ENCODE measurements around the gene SOBP. TPM values are rescaled to one million over a fixed set of nuclear protein-coding genes. Genes with fewer than 3 reads are reported as not detected.

Gene SOBP
- total and polyA plus RNA-seq, 10 donors = 0.87 to 7.8 (median 4.9) TPM

DNA sequence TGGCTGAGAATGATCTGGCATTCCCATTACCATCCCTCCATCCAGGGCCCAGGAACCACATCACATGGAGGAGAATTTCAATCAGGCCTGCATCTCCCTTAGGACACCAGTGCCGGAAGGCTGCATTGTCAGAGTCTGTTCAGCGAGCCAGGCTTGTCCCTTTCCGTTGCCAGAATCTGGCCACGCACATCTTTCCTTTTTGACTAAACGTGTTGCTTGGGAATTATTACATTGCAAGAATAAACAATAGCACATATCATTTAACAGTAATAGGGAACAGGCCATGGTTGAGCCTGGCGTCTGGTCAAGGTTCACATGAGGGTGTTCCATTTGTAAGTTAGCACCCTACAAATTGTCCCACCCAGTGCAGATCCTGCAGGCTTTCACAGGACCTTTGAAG lies 42.8 kb downstream of the SOBP start:
- H3K4me3 ChIP-seq = no peak overlapping the region
- no peak overlapping the region for H3K27ac ChIP-seq
- no peaks in the 10 kb centered on the region for H3K9me3 ChIP-seq
- DNase-seq = no peak
- H3K27me3 ChIP-seq (replicated peaks in 1 of 7) = no peaks in the 10 kb centered on the region
- H3K4me1 ChIP-seq = no peaks in the 10 kb centered on the region
- no peaks in the 10 kb centered on the region for H3K36me3 ChIP-seq
- TF ChIP-seq POLR2A (IDR thresholded peaks at IDR 0.05) (no peak), POLR2AphosphoS5 (IDR thresholded peaks at IDR 0.05) (no peak)
- TF ChIP-seq, protein P1, sequence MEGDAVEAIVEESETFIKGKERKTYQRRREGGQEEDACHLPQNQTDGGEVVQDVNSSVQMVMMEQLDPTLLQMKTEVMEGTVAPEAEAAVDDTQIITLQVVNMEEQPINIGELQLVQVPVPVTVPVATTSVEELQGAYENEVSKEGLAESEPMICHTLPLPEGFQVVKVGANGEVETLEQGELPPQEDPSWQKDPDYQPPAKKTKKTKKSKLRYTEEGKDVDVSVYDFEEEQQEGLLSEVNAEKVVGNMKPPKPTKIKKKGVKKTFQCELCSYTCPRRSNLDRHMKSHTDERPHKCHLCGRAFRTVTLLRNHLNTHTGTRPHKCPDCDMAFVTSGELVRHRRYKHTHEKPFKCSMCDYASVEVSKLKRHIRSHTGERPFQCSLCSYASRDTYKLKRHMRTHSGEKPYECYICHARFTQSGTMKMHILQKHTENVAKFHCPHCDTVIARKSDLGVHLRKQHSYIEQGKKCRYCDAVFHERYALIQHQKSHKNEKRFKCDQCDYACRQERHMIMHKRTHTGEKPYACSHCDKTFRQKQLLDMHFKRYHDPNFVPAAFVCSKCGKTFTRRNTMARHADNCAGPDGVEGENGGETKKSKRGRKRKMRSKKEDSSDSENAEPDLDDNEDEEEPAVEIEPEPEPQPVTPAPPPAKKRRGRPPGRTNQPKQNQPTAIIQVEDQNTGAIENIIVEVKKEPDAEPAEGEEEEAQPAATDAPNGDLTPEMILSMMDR (IDR thresholded peaks at IDR 0.05 in 8 of 11, conservative IDR thresholded peaks at IDR 0.05 in 3 of 11) = no peak
- intact Hi-C loops (cut with DNase I; ENCODE audit: low total_unique reads) = no loop called here
- 91 to 98% (median 94%) methylated on average over 6 of the region's 6 CpGs for WGBS, 5 donors

DNA sequence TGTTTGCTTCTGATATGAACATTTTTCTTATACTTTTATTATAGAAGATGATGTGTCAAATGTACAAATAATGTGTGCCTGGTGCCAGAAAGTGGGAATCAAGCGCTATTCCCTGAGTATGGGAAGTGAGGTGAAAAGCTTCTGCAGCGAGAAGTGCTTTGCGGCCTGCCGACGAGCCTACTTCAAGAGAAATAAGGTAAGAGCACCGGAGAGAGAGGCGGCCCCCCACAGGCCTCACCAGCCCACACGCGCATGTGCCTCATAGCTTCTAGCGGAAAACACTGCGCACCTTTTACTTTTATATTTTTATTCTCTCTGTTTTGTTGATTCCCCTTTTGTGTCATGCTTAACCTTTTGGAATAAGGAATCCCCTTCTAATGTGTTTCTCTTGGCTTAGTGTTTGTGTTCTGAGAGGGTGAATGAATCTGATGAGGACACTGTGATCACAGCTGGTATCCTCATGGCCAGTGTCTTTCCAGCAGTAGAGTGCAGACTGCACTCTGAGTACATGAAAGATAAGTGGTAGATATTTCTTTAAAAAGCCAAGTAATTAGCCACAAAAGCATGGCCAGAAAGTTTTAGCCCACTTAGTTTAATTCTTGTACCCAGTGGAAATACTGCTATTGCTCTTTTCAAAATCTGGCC lies 43.6 kb downstream of the SOBP start:
- no peaks in the 10 kb centered on the region for H3K4me1 ChIP-seq
- DNase-seq = no peak
- no peaks in the 10 kb centered on the region for H3K9me3 ChIP-seq
- intact Hi-C loops (cut with DNase I; ENCODE audit: low total_unique reads) = no loop called here
- TF ChIP-seq POLR2AphosphoS5 (IDR thresholded peaks at IDR 0.05) (no peak), POLR2A (IDR thresholded peaks at IDR 0.05) (no peak)
- TF ChIP-seq, protein P1 (IDR thresholded peaks at IDR 0.05 in 8 of 11, conservative IDR thresholded peaks at IDR 0.05 in 3 of 11) = no peak
- H3K4me3 ChIP-seq = no peak overlapping the region
- no peaks in the 10 kb centered on the region for H3K27me3 ChIP-seq (replicated peaks in 1 of 7)
- WGBS, 5 donors = 94 to 98% (median 98%) methylated on average over 11 of the region's 11 CpGs
- H3K36me3 ChIP-seq = no peaks in the 10 kb centered on the region
- no peak overlapping the region for H3K27ac ChIP-seq

DNA sequence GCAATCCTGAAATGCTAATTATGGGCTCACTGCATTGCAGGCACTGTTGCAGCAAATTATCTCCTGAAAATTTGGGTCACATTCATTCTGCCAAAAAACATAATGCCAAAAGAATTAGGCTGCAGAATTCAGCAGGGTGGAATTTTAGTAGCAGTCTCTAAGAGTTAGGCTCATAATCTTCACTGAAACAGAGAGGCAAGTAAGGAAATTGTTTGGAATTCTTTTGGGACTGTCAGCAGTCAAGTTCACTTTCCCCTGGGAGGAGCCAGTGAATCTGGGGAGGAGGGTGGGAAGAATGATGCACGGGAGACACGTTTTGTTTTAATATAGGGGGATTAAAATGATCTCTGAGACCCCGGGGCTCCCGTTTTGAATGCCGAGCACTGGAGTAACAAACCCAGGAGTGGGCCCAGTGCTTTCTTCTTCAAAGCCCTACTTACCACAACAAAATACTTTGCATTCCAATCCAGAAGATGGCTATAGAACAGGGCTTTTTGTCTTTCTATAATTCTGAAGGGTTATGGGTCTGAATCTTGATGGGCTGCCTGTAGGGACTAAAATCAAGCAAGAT lies 44.7 kb downstream of the SOBP start:
- H3K27ac ChIP-seq = no peak overlapping the region
- intact Hi-C loops (cut with DNase I; ENCODE audit: low total_unique reads) = no loop called here
- TF ChIP-seq POLR2A (IDR thresholded peaks at IDR 0.05) (no peak), POLR2AphosphoS5 (IDR thresholded peaks at IDR 0.05) (no peak)
- TF ChIP-seq, protein P1 (IDR thresholded peaks at IDR 0.05 in 8 of 11, conservative IDR thresholded peaks at IDR 0.05 in 3 of 11) = no peak
- peaks cover 0 to 2% (median 0%) of the 10 kb centered on the region in 7 donors for H3K27me3 ChIP-seq (replicated peaks in 1 of 7)
- 58 to 80% (median 76%) methylated on average over 5 of the region's 5 CpGs for WGBS, 5 donors
- no peak for DNase-seq
- no peaks in the 10 kb centered on the region for H3K36me3 ChIP-seq
- H3K9me3 ChIP-seq = no peaks in the 10 kb centered on the region
- H3K4me3 ChIP-seq = no peak overlapping the region
- H3K4me1 ChIP-seq = no peaks in the 10 kb centered on the region

DNA sequence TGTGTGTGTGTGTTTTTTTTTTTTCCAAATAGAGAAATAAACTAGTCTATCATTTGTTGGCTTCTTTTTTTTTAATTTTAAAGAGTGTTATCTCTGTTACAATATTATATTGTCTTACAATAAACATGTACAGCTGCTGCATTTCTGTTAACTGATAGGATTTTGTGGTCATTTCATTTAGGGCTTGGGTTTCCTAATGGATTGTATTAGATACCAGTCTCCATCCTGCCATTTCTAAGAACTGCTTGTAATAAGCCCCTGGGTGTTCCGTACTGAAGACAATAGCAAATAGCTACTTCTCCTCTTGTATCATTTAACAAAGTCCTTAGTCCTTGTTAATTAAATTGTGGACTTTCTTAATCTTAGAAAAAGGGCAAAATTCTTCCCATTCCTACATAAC lies 45.7 kb downstream of the SOBP start:
- Histone ChIP-seq H3K9me3 (no peaks in the 10 kb centered on the region), H3K27me3 (replicated peaks in 1 of 7) (peaks cover 0 to 4% (median 0%) of the 10 kb centered on the region in 7 donors), H3K36me3 (no peaks in the 10 kb centered on the region), H3K27ac (no peak overlapping the region), H3K4me3 (no peak overlapping the region), H3K4me1 (no peaks in the 10 kb centered on the region)
- 93 to 98% (median 95%) methylated on average over 1 of the region's 1 CpG for WGBS, 5 donors
- DNase-seq = no peak
- TF ChIP-seq, protein P1 (IDR thresholded peaks at IDR 0.05 in 8 of 11, conservative IDR thresholded peaks at IDR 0.05 in 3 of 11) = no peak
- TF ChIP-seq POLR2AphosphoS5 (IDR thresholded peaks at IDR 0.05) (no peak), POLR2A (IDR thresholded peaks at IDR 0.05) (no peak)
- intact Hi-C loops (cut with DNase I; ENCODE audit: low total_unique reads) = no loop called here
